Activated CD4-positive, alpha-beta T cell treated with anti-CD3 and anti-CD28 coated beads for 48 hours (primary cell): ENCODE results near the gene SLC9A8.

ENCODE experiments used
- DNase-seq: peaks from one replicate; pipeline ENCODE4 v3.0.0-alpha.2; 2020

Gene SLC9A8

GRCh38 chr20:49899541-49900383 lies 87.1 kb downstream of the SLC9A8 start:
- no peak for DNase-seq

- no peak for DNase-seq
Observed at GRCh38 chr20:49901588-49901987, 89.0 kb downstream of the SLC9A8 start.

GRCh38 chr20:49904440-49905214 lies 92.0 kb downstream of the SLC9A8 start:
- DNase-seq = no peak

- no peak for DNase-seq
Observed at GRCh38 chr20:49905415-49906091, 92.9 kb downstream of the SLC9A8 start.

- no peak for DNase-seq
Observed at GRCh38 chr20:49906101-49906604, 93.5 kb downstream of the SLC9A8 start.

- DNase-seq = no peak
Observed at GRCh38 chr20:49906615-49907154, 94.1 kb downstream of the SLC9A8 start.

- DNase-seq = no peak
Observed at GRCh38 chr20:49907405-49908257, 95.0 kb downstream of the SLC9A8 start.

- no peak for DNase-seq
Observed at GRCh38 chr20:49908258-49908565, 95.6 kb downstream of the SLC9A8 start.

- DNase-seq = no peak
Observed at GRCh38 chr20:49909499-49910339, 97.1 kb downstream of the SLC9A8 start.

- DNase-seq = no peak
Observed at GRCh38 chr20:49910340-49910706, 97.7 kb downstream of the SLC9A8 start.

- no peak for DNase-seq
Observed at GRCh38 chr20:49913399-49914047, 100.9 kb downstream of the SLC9A8 start.

GRCh38 chr20:49914310-49915117 lies 101.9 kb downstream of the SLC9A8 start:
- DNase-seq = no peak

- no peak for DNase-seq
Observed at GRCh38 chr20:49915118-49915379, 102.4 kb downstream of the SLC9A8 start.

- DNase-seq = peak; percentile 96
Observed at GRCh38 chr20:49915380-49916145, 102.9 kb downstream of the SLC9A8 start, which contains the start of gene SPATA2. Gene SPATA2, minus strand, starts transcription at chr20:49915529. Its CDS starts 7,039 bp downstream, at chr20:49908490.

GRCh38 chr20:49916146-49917002 lies 103.7 kb downstream of the SLC9A8 start:
- DNase-seq = peak; percentile 30

- no peak for DNase-seq
Observed at GRCh38 chr20:49918446-49918845, 105.8 kb downstream of the SLC9A8 start.

GRCh38 chr20:49919009-49919408 lies 106.4 kb downstream of the SLC9A8 start:
- DNase-seq = no peak

GRCh38 chr20:49919461-49919860 lies 106.8 kb downstream of the SLC9A8 start:
- DNase-seq = no peak
